Liver (tissue), 3 donors: ENCODE results near the gene FN1.

Experiments used
- ATF3 ChIP-seq: IDR thresholded peaks from 2 replicates; pipeline ENCODE4 v1.6.1; 2016; ENCODE audit warnings: antibody characterized with exemption
- CTCF ChIP-seq: fragments of 150-350 bp; IDR thresholded peaks from 2 replicates; pipeline ENCODE4 v1.5.1; 2017; ENCODE audit warnings: improper control_type of control experiment, low read depth, low read length; ENCODE audit not compliant: missing input control
- MAX ChIP-seq: IDR thresholded peaks from 2 replicates; pipeline ENCODE4 v1.6.1; 2016; ENCODE audit warnings: antibody characterized with exemption
- SP1 ChIP-seq: IDR thresholded peaks from 2 replicates; pipeline ENCODE4 v1.6.1; 2018; ENCODE audit warnings: antibody characterized with exemption, mild to moderate bottlenecking
- TAF1 ChIP-seq: conservative IDR thresholded peaks from 2 replicates; pipeline ENCODE4 v1.6.1; 2016; ENCODE audit warnings: antibody characterized with exemption, mild to moderate bottlenecking
- ZBTB33 ChIP-seq: IDR thresholded peaks from 2 replicates; pipeline ENCODE4 v1.6.1; 2016; ENCODE audit warnings: antibody characterized with exemption
- donor health status: healthy.
- donor health status: healthy.

GRCh38 chr2:215415820-215416577 is 19.9 kb downstream of the FN1 start:
- no peak for TF ChIP-seq CTCF
- TF ChIP-seq MAX = no peak
- no peak for TF ChIP-seq SP1
- TF ChIP-seq ATF3 = no peak
- TF ChIP-seq TAF1 = no peak
- no peak for TF ChIP-seq ZBTB33
